Stimulated activated CD4-positive, alpha-beta T cell treated with anti-CD3 and anti-CD28 coated beads, TNF-alpha, amount 100 ng/mL, for 4 hours (primary cell): ENCODE measurements around the gene ASS1.
"Not testable (repeated sequence)": the region's sequence is repeated elsewhere in the genome, so short reads cannot be mapped to it uniquely, and the experiment has no call there.

Experiments used
- DNase-seq, 3 experiments: peaks; one replicate each; pipeline ENCODE4 v3.0.0-alpha.2; 2020; ENCODE audit warnings: low read depth in 3 of 3

ASS1 gene

GRCh38 chr9:130433947-130434262, 10.9 kb upstream of the ASS1 start:
- no peak for DNase-seq

GRCh38 chr9:130434656-130435055, 10.1 kb upstream of the ASS1 start:
- DNase-seq: not testable (repeated sequence)

- no peak for DNase-seq
Measured at GRCh38 chr9:130437011-130437789, 7.6 kb upstream of the ASS1 start.

- DNase-seq: no peak
Measured at GRCh38 chr9:130438382-130438981, 6.3 kb upstream of the ASS1 start.

GRCh38 chr9:130441031-130441430, 3.7 kb upstream of the ASS1 start:
- DNase-seq: no peak

GRCh38 chr9:130442746-130443455, 1.9 kb upstream of the ASS1 start:
- no peak for DNase-seq

GRCh38 chr9:130443456-130443801, 1.3 kb upstream of the ASS1 start:
- no peak for DNase-seq

- no peak for DNase-seq
Measured at GRCh38 chr9:130443840-130444492, 795 bp upstream of the ASS1 start.

- no peak for DNase-seq
Measured at GRCh38 chr9:130445268-130445983, 665 bp downstream of the ASS1 start.

- DNase-seq: no peak
Measured at GRCh38 chr9:130446101-130446861, 1.5 kb downstream of the ASS1 start.

GRCh38 chr9:130447193-130447816, 2.5 kb downstream of the ASS1 start:
- DNase-seq: no peak

GRCh38 chr9:130448035-130448624, 3.4 kb downstream of the ASS1 start:
- no peak for DNase-seq

GRCh38 chr9:130448771-130449603, 4.2 kb downstream of the ASS1 start:
- DNase-seq: no peak

GRCh38 chr9:130450344-130451003, 5.7 kb downstream of the ASS1 start:
- no peak for DNase-seq

- no peak for DNase-seq
Measured at GRCh38 chr9:130451004-130451390, 6.2 kb downstream of the ASS1 start.

GRCh38 chr9:130451509-130452388, 7.0 kb downstream of the ASS1 start:
- DNase-seq: no peak

- no peak for DNase-seq
Measured at GRCh38 chr9:130452835-130453234, 8.1 kb downstream of the ASS1 start.

- no peak for DNase-seq
Measured at GRCh38 chr9:130453487-130453886, 8.7 kb downstream of the ASS1 start.
